Stomach (tissue), 4 donors: ENCODE data around the gene ZFP36L2.

Source experiments
- CTCF ChIP-seq, 7 experiments: fragments of 450-650 bp in 4 of 7; fragments of 200-600 bp in 3 of 7; sonication (generic) in 3 of 7; IDR thresholded peaks; one replicate each; pipeline ENCODE4 v1.5.1; 2016 to 2019; ENCODE audit warnings: antibody characterized with exemption in 7 of 7, control low read depth in 2 of 7, mild to moderate bottlenecking in 1 of 7
- EP300 ChIP-seq: sonication (generic); formaldehyde crosslinking; IDR thresholded peaks from one replicate; pipeline ENCODE4 v1.6.1; 2017; ENCODE audit warnings: antibody characterized with exemption
- POLR2A ChIP-seq, 4 donors: fragments of 450-650 bp; IDR thresholded peaks; one replicate each; pipeline ENCODE4 v1.6.1; 2016; ENCODE audit warnings: antibody characterized with exemption in 4 of 4, control low read depth in 2 of 4, mild to moderate bottlenecking in 1 of 4, moderate library complexity in 1 of 4
- POLR2AphosphoS5 ChIP-seq, 3 donors: sonication (generic); formaldehyde crosslinking; IDR thresholded peaks; one replicate each; pipeline ENCODE4 v1.6.1; 2016; ENCODE audit warnings: antibody characterized with exemption in 3 of 3

- TF ChIP-seq CTCF (IDR thresholded peaks at IDR 0.05) (no peak), POLR2A (IDR thresholded peaks at IDR 0.05) (no peak), EP300 (no peak), POLR2AphosphoS5 (IDR thresholded peaks at IDR 0.05) (no peak)
Measured at GRCh38 chr2:43238813-43239212, 12.4 kb upstream of the ZFP36L2 start.
